GM23248 (cell line): Measurements from ENCODE around the gene WDR54. TPM values are rescaled to one million over a fixed set of nuclear protein-coding genes. Genes with fewer than 3 reads are reported as not detected.
"Not testable (repeated sequence)": the region's sequence is repeated elsewhere in the genome, so short reads cannot be mapped to it uniquely, and the experiment has no call there.

Experiments
- DNase-seq: peaks from one replicate; pipeline ENCODE4 v3.0.0-alpha.2; 2015
- H2AFZ ChIP-seq: fragments of 200-600 bp; sonication (generic); 2 replicates; pipeline ENCODE4 v1.6.1; 2016; ENCODE audit warnings: antibody characterized with exemption
- H3F3A ChIP-seq: fragments of 200-600 bp; sonication (generic); 2 replicates; pipeline ENCODE4 v1.6.1; 2016; ENCODE audit warnings: mild to moderate bottlenecking, antibody characterized with exemption, mixed run types; ENCODE audit not compliant: insufficient read depth
- H3K27ac ChIP-seq: fragments of 200-600 bp; sonication (generic); 2 replicates; pipeline ENCODE4 v1.5.1; 2016; ENCODE audit warnings: mild to moderate bottlenecking
- H3K27me3 ChIP-seq: fragments of 200-600 bp; sonication (generic); replicated peaks from 2 replicates; pipeline ENCODE4 v1.6.1; 2016; ENCODE audit warnings: mild to moderate bottlenecking; ENCODE audit not compliant: insufficient read depth
- H3K36me3 ChIP-seq: fragments of 200-600 bp; sonication (generic); 2 replicates; pipeline ENCODE4 v1.6.1; 2016; ENCODE audit warnings: low read depth, mild to moderate bottlenecking
- H3K4me1 ChIP-seq: fragments of 200-600 bp; sonication (generic); 2 replicates; pipeline ENCODE4 v1.6.1; 2016; ENCODE audit warnings: mild to moderate bottlenecking; ENCODE audit not compliant: insufficient read depth
- H3K4me2 ChIP-seq: fragments of 200-600 bp; sonication (generic); one replicate; pipeline ENCODE4 v1.6.1; 2016; ENCODE audit warnings: mild to moderate bottlenecking; ENCODE audit not compliant: unreplicated experiment
- H3K4me3 ChIP-seq: fragments of 200-600 bp; sonication (generic); 2 replicates; pipeline ENCODE4 v1.5.1; 2016; ENCODE audit warnings: mild to moderate bottlenecking
- H3K79me2 ChIP-seq: fragments of 200-600 bp; sonication (generic); 2 replicates; pipeline ENCODE4 v1.6.1; 2016; ENCODE audit warnings: mild to moderate bottlenecking; ENCODE audit not compliant: insufficient read depth
- H3K9ac ChIP-seq: fragments of 200-600 bp; sonication (generic); 2 replicates; pipeline ENCODE4 v1.6.1; 2016; ENCODE audit warnings: mild to moderate bottlenecking
- H3K9me2 ChIP-seq: fragments of 200-600 bp; sonication (generic); 2 replicates; pipeline ENCODE4 v1.6.1; 2016; ENCODE audit warnings: mixed run types, mild to moderate bottlenecking, moderate library complexity; ENCODE audit not compliant: insufficient read depth
- H3K9me3 ChIP-seq: fragments of 200-600 bp; sonication (generic); one replicate; pipeline ENCODE4 v1.6.1; 2017; ENCODE audit warnings: low read depth
- H4K20me1 ChIP-seq: fragments of 200-600 bp; sonication (generic); 2 replicates; pipeline ENCODE4 v1.6.0; 2016; ENCODE audit not compliant: insufficient read depth
- EZH2 ChIP-seq: fragments of 200-600 bp; sonication (generic); IDR thresholded peaks from 2 replicates; pipeline ENCODE4 v1.6.1; 2018; ENCODE audit warnings: antibody characterized with exemption, mild to moderate bottlenecking; ENCODE audit not compliant: insufficient read depth, poor library complexity, severe bottlenecking
- EZH2phosphoT487 ChIP-seq: fragments of 200-600 bp; sonication (generic); IDR thresholded peaks from 2 replicates; pipeline ENCODE4 v1.6.1; 2018; ENCODE audit warnings: antibody characterized with exemption, moderate library complexity, mild to moderate bottlenecking, low read depth; ENCODE audit not compliant: insufficient read depth
- WGBS, 2 experiments: methylation state at CpG; one replicate each; pipeline ENCODE4 v1.1.6; 2015 to 2017; ENCODE audit warnings: low lambda C conversion rate in 2 of 2, low coverage in 1 of 2; ENCODE audit errors: missing lambda C conversion rate in 2 of 2; 5-methylcytosine and 5-hydroxymethylcytosine counted together
- in situ Hi-C: fragments of 300-500 bp; cut with MboI; formaldehyde crosslinking; loops from 2 replicates; pipeline ENCODE4 v1.15.0; 2020
- polyA plus RNA-seq: library from polyadenylated mRNA; unstranded; fragments of >200 nt; fragmentation: Nextera tagmentation; extraction: Ambion mirVana; gene quantifications from 2 replicates; pipeline ENCODE4 v1.2.1, GENCODE V29; 2016
- total RNA-seq: library from RNA; depleted of rRNA; stranded (reverse); fragments of >200 nt; shearing (Covaris generic); gene quantifications from 2 replicates; pipeline ENCODE4 v1.2.3, GENCODE V29; 2014

Gene WDR54
- total and polyA plus RNA-seq, 2 experiments from 2014 or later, result 45.0 to 50.8 TPM

DNA sequence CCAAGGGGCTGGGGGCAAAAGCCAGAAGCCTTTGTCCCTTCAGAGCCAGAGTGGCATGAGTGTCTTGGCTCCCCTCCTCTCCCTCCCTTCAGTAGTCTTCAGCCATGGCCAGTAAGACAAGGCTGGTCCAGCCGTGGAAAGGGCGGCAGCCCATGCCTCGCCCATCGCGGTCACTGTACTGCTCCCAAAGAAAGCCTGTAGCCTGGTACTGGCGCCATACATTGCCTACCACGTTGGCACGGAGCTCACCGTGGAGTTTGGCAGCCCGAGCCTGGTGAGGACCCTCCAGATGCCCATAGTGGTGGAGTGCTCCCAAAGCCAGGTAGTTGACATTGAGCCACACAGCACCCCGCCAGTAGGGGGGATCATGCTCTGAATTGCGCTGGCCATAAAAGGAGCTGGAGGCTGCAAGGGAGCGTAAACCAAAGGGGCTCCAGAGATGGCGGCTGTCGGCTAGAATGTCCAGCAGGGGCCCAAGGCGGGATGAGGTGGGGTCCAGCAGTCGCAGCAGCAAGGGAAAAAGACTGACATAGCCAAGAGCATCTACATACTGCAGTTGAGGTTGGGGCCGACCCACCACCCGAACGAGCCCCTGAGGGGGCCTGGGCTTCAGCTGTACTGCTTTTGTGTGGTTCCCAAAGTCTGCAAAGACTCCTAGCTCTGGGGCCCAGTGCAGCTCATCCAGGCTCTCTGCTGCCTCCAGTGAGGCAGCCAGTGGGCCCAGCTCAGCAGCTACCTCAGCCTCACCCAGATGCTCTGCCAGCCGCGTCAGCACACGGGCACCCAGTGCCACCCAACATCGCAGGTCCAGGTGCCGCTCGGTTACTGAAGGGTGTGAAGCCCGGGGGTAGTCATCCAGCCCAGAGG lies 39.9 kb downstream of the WDR54 start:
- Histone ChIP-seq H3K79me2 (peaks cover 52% of the 10 kb centered on the region), H4K20me1 (no peaks in the 10 kb centered on the region), H3K9me3 (no peaks in the 10 kb centered on the region), H3F3A (peaks cover 10% of the 10 kb centered on the region), H3K9me2 (no peaks in the 10 kb centered on the region), H3K4me3 (no peak overlapping the region), H3K27ac (no peak overlapping the region), H3K27me3 (no peaks in the 10 kb centered on the region), H3K9ac (no peak overlapping the region), H2AFZ (no peak overlapping the region), H3K4me1 (no peaks in the 10 kb centered on the region; the same call in 1 of the 2 replicates), H3K36me3 (no peaks in the 10 kb centered on the region; the same call in 1 of the 2 replicates), H3K4me2 (no peak overlapping the region)
- TF ChIP-seq EZH2 (no peak), EZH2phosphoT487 (no peak)
- in situ Hi-C loops, result no loop called here
- WGBS, 2 experiments, result 86 to 88% methylated on average over 27 of the region's 27 CpGs
- no peak for DNase-seq

DNA sequence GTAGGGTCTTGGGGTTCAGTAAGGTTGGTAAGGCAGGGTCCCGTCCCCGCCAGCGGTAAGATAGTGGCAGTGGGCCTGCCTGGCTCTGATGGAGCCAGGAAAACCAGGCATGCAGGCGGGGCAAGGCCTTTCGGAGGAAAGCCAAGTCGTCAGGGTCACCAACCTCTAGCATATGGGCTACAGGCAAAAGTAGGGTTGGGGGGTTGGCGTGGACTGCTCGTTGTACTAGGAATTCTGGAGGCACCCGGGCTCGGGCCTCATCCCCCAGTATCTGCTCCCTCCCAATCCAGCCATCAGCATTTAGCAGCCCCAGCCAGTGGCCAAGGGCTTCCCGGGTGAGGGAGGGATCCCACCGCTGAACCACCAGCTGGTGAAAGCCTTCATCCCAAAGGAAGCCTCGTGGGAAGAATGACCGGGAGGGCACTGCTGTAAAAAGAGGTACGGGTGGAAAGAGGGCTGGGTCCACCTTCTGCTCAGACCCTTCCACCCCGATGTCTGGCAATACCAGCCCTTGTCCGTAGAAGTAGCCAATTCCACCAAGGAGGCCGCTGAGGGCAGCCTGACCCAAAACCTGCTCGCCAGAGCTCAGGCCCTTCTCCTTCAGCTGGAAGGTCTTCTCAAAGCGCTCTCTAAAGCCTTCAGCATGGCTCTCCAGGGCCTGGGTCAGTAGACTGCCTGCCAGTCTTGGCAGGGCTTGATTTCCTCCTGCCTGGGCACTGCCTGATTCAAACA lies 40.7 kb downstream of the WDR54 start:
- peaks cover 51% of the 10 kb centered on the region for H3K79me2 ChIP-seq
- peaks cover 7% of the 10 kb centered on the region for H3F3A ChIP-seq
- H3K4me1 ChIP-seq, result no peaks in the 10 kb centered on the region; the same call in 1 of the 2 replicates
- H3K27me3 ChIP-seq, result no peaks in the 10 kb centered on the region
- H3K9me3 ChIP-seq, result no peaks in the 10 kb centered on the region
- no peak overlapping the region for H3K27ac ChIP-seq
- H2AFZ ChIP-seq, result no peak overlapping the region
- no peak for TF ChIP-seq EZH2phosphoT487
- no peak for TF ChIP-seq EZH2
- in situ Hi-C loops, result no loop called here
- H3K9me2 ChIP-seq, result no peaks in the 10 kb centered on the region
- 75% methylated on average over 20 of the region's 20 CpGs for WGBS, 2 experiments
- H4K20me1 ChIP-seq, result no peaks in the 10 kb centered on the region
- no peak overlapping the region for H3K4me2 ChIP-seq
- no peak overlapping the region for H3K4me3 ChIP-seq
- no peak overlapping the region for H3K9ac ChIP-seq
- H3K36me3 ChIP-seq, result no peaks in the 10 kb centered on the region; the same call in 1 of the 2 replicates
- DNase-seq, result no peak

DNA sequence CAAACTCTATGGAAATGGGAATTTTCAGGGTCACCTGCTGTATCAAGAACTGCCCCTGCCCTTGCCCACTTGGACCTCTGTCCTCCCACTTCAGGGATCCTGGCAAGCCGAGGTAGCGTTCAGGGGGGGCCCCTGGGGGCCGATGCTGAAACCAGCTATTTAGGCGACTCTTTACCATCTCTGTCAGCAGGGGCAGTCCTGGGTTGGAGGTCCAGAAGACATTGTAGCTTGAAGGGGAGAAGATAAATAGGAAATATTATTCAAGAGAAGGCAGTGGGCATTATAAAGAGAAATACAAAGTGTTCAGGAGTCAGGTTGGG lies 41.2 kb downstream of the WDR54 start:
- H3K27me3 ChIP-seq, result no peaks in the 10 kb centered on the region
- no peak overlapping the region for H3K27ac ChIP-seq
- TF ChIP-seq EZH2 (no peak), EZH2phosphoT487 (no peak)
- H3K9me2 ChIP-seq, result no peaks in the 10 kb centered on the region
- H3K4me3 ChIP-seq, result no peak overlapping the region
- no peak for DNase-seq
- H3K9ac ChIP-seq, result no peak overlapping the region
- no peaks in the 10 kb centered on the region for H3K9me3 ChIP-seq
- H3K4me2 ChIP-seq, result no peak overlapping the region
- peaks cover 11% of the 10 kb centered on the region for H3F3A ChIP-seq
- in situ Hi-C loops, result no loop called here
- H2AFZ ChIP-seq, result no peak overlapping the region
- no peaks in the 10 kb centered on the region; the same call in 1 of the 2 replicates for H3K36me3 ChIP-seq
- peaks cover 51% of the 10 kb centered on the region for H3K79me2 ChIP-seq
- H4K20me1 ChIP-seq, result no peaks in the 10 kb centered on the region
- H3K4me1 ChIP-seq, result no peaks in the 10 kb centered on the region; the same call in 1 of the 2 replicates
- WGBS, 2 experiments, result 72 to 74% methylated on average over 4 of the region's 4 CpGs

DNA sequence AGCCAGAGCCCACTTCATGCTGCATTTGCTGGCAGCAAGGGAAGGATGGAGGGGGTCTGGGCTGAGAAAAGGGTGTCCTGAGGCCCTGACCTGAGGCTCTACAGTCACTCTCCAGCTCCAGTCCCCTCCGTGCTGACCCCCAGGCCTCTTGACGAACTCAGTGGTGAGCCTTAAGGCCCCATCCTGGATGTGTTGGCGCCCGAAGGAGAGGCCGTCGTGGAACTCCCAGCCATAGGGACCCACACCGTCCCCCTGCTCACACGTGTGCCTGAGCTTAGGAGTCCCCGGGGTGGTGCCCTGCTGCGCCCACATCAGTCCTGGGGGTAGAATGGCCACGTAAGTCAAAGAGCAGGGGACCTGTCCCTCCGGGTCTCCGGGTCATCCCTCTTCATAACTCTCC lies 42.9 kb downstream of the WDR54 start:
- Histone ChIP-seq H3K4me2 (peak overlapping the region; percentile 89), H3K36me3 (no peaks in the 10 kb centered on the region; the same call in 1 of the 2 replicates), H3K4me3 (peak overlapping the region; percentile 90), H3K27me3 (no peaks in the 10 kb centered on the region), H3K27ac (peak overlapping the region; percentile 92), H3K9me3 (no peaks in the 10 kb centered on the region), H3K79me2 (peaks cover 41% of the 10 kb centered on the region), H3K4me1 (no peaks in the 10 kb centered on the region; the same call in 1 of the 2 replicates), H4K20me1 (no peaks in the 10 kb centered on the region), H3K9me2 (no peaks in the 10 kb centered on the region), H3F3A (peaks cover 11% of the 10 kb centered on the region), H2AFZ (peak overlapping the region; percentile 83), H3K9ac (peak overlapping the region; percentile 93)
- in situ Hi-C loops, result no loop called here
- TF ChIP-seq EZH2phosphoT487, result no peak
- no peak for TF ChIP-seq EZH2
- peak; percentile 47 for DNase-seq
- WGBS, 2 experiments, result 1% methylated on average over 13 of the region's 13 CpGs

DNA sequence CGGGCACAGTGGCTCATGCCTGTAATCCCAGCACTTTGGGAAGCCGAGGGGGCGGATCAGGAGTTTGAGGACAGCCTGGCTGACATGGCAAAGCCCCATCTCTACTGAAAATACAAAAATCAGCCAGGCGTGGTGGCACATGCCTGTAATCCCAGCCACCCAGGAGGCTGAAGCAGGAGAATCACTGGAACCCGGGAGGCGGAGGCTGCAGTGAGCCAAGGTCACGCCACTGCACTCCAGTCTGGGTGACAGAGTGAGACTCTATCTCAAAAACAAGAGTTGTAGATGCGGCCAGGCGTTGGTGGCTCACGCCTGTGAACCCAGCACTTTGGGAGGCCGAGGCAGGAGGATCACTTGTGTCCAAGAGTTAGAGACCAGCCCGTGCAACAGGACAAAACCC lies 49.2 kb downstream of the WDR54 start:
- H3K4me2 ChIP-seq, H3K27ac ChIP-seq, H4K20me1 ChIP-seq, H2AFZ ChIP-seq, H3K36me3 ChIP-seq, H3K27me3 ChIP-seq, H3K9me2 ChIP-seq, H3K9me3 ChIP-seq, in situ Hi-C loops, H3K9ac ChIP-seq, H3K4me3 ChIP-seq, DNase-seq: not testable (repeated sequence)
- WGBS, 2 experiments, result 96% methylated on average over 12 of the region's 12 CpGs
- Histone ChIP-seq H3K79me2 (peaks cover 22% of the 10 kb centered on the region), H3K4me1 (peaks cover 15% of the 10 kb centered on the region), H3F3A (peaks cover 39% of the 10 kb centered on the region)
